GM12891 (cell line): Measurements from ENCODE around the gene INTS2.
"Not testable (repeated sequence)": the region's sequence is repeated elsewhere in the genome, so short reads cannot be mapped to it uniquely, and the experiment has no call there.

ENCODE experiments used
- DNase-seq: peaks from one replicate; pipeline ENCODE4 v3.0.0; 2011; ENCODE audit warnings: low spot score; ENCODE audit not compliant: insufficient read length
- FAIRE-seq: peaks from 2 replicates; lab custom pipeline; 2011; peaks lifted over from hg19 to GRCh38; lab: Jason Lieb, UNC
- PAX5 ChIP-seq: IDR thresholded peaks from 2 replicates; pipeline ENCODE4 v1.6.1; 2011; ENCODE audit warnings: low read length, moderate library complexity, mild to moderate bottlenecking; ENCODE audit not compliant: insufficient read depth, severe bottlenecking
- POLR2A ChIP-seq: IDR thresholded peaks from 2 replicates; pipeline ENCODE4 v1.6.1; 2011; ENCODE audit warnings: low read depth, low read length, control low read depth
- POLR2AphosphoS5 ChIP-seq: IDR thresholded peaks from 2 replicates; pipeline ENCODE4 v1.6.1; 2011; ENCODE audit warnings: low read depth, low read length, control low read depth
- POU2F2 ChIP-seq: IDR thresholded peaks from 2 replicates; pipeline ENCODE4 v1.6.1; 2011; ENCODE audit warnings: low read depth, mild to moderate bottlenecking, control low read depth, low read length, moderate library complexity
- SPI1 ChIP-seq: IDR thresholded peaks from 2 replicates; pipeline ENCODE4 v1.6.1; 2011; ENCODE audit warnings: low read depth, low read length, control low read depth
- TAF1 ChIP-seq: IDR thresholded peaks from 2 replicates; pipeline ENCODE4 v1.6.1; 2011; ENCODE audit warnings: low read depth, low read length, control low read depth

INTS2 gene

GRCh38 chr17:61903251-61903650 lies 24.5 kb downstream of the INTS2 start:
- FAIRE-seq (no peak), DNase-seq (no peak)
- TF ChIP-seq POLR2AphosphoS5 (no peak), TAF1 (no peak), POLR2A (no peak), POU2F2 (no peak), SPI1 (no peak), PAX5 (no peak)

- no peak for FAIRE-seq
- DNase-seq = no peak
- TF ChIP-seq PAX5 (no peak), POLR2AphosphoS5 (no peak), SPI1 (no peak), POLR2A (no peak), TAF1 (no peak), POU2F2 (no peak)
These were observed 30.1 kb downstream of the INTS2 start for GRCh38 chr17:61897548-61898180.

- FAIRE-seq (no peak), DNase-seq (no peak)
- TF ChIP-seq TAF1 (no peak), SPI1 (no peak), PAX5 (no peak), POLR2A (no peak), POU2F2 (no peak), POLR2AphosphoS5 (no peak)
These were observed 32.4 kb downstream of the INTS2 start for GRCh38 chr17:61895391-61895790.

- not testable (repeated sequence) for DNase-seq, FAIRE-seq
These were observed 33.5 kb downstream of the INTS2 start for GRCh38 chr17:61894310-61894709.

- FAIRE-seq, DNase-seq: not testable (repeated sequence)
These were observed 40.0 kb downstream of the INTS2 start for GRCh38 chr17:61887733-61888132.

GRCh38 chr17:61885865-61886264 lies 41.9 kb downstream of the INTS2 start:
- DNase-seq, FAIRE-seq: not testable (repeated sequence)

- FAIRE-seq = no peak
- DNase-seq = no peak
- TF ChIP-seq TAF1 (no peak), SPI1 (no peak), POU2F2 (no peak), PAX5 (no peak), POLR2A (no peak), POLR2AphosphoS5 (no peak)
These were observed 42.9 kb downstream of the INTS2 start for GRCh38 chr17:61884864-61885263.

GRCh38 chr17:61880589-61881102 lies 47.1 kb downstream of the INTS2 start:
- no peak for DNase-seq
- FAIRE-seq = no peak
- TF ChIP-seq POLR2AphosphoS5 (no peak), SPI1 (no peak), PAX5 (no peak), POU2F2 (no peak), POLR2A (no peak), TAF1 (no peak)

GRCh38 chr17:61878984-61879612 lies 48.7 kb downstream of the INTS2 start:
- TF ChIP-seq POU2F2 = no peak
- no peak for TF ChIP-seq PAX5
- TF ChIP-seq POLR2A = no peak
- no peak for TF ChIP-seq SPI1
- no peak for TF ChIP-seq TAF1
- no peak for FAIRE-seq
- DNase-seq = no peak

GRCh38 chr17:61878520-61878919 lies 49.3 kb downstream of the INTS2 start:
- DNase-seq = no peak
- no peak for FAIRE-seq
- TF ChIP-seq POU2F2 = no peak
- TF ChIP-seq POLR2A = no peak
- no peak for TF ChIP-seq SPI1
- TF ChIP-seq TAF1 = no peak
- no peak for TF ChIP-seq PAX5
- TF ChIP-seq POLR2AphosphoS5 = no peak

GRCh38 chr17:61877837-61878236 lies 49.9 kb downstream of the INTS2 start:
- FAIRE-seq (no peak), DNase-seq (no peak)
- TF ChIP-seq SPI1 = no peak
- no peak for TF ChIP-seq POU2F2
- no peak for TF ChIP-seq POLR2AphosphoS5
- no peak for TF ChIP-seq POLR2A
- no peak for TF ChIP-seq TAF1
- no peak for TF ChIP-seq PAX5
